ENCODE measurements around the gene ZNF398. TPM values are rescaled to one million over a fixed set of nuclear protein-coding genes. Genes with fewer than 3 reads are reported as not detected.
"Not testable (repeated sequence)": the region's sequence is repeated elsewhere in the genome, so short reads cannot be mapped to it uniquely, and the experiment has no call there.

The ZNF398 gene
- total RNA-seq, 6 donors from 2014 or later: 12.2 to 40.9 (median 29.0) TPM

- 96 to 100% methylated on average over 12 to 19 of the region's 37 CpGs for WGBS, 2 donors
- H3K4me3 ChIP-seq: no peak overlapping the region
- H3K4me1 ChIP-seq: no peaks in the 10 kb centered on the region
- no peaks in the 10 kb centered on the region for H3K9me3 ChIP-seq
- DNase-seq (peak in 1 of 2 donors; percentile 84), ATAC-seq (ENCODE audit: low FRiP score in 2 of 2) (no peak)
- TF ChIP-seq POLR2A (IDR thresholded peaks at IDR 0.05) (no peak), CTCF (IDR thresholded peaks at IDR 0.05) (no peak), EP300 (IDR thresholded peaks at IDR 0.05) (no peak), POLR2AphosphoS5 (IDR thresholded peaks at IDR 0.05) (no peak)
- H3K36me3 ChIP-seq: peaks cover 0 to 66% (median 51%) of the 10 kb centered on the region in 4 donors
- H3K27me3 ChIP-seq: no peaks in the 10 kb centered on the region
- H3K27ac ChIP-seq: no peak overlapping the region
Measured at GRCh38 chr7:149224352-149224751, 77.1 kb downstream of the ZNF398 start.

- Histone ChIP-seq H3K9me3 (no peaks in the 10 kb centered on the region), H3K36me3 (peaks cover 0 to 59% (median 43%) of the 10 kb centered on the region in 4 donors), H3K4me1 (no peaks in the 10 kb centered on the region), H3K27me3 (no peaks in the 10 kb centered on the region), H3K4me3 (no peak overlapping the region), H3K27ac (no peak overlapping the region)
- DNase-seq: peak in 1 of 2 donors; percentile 70
- no peak for ATAC-seq (ENCODE audit: low FRiP score in 2 of 2)
- TF ChIP-seq EP300 (IDR thresholded peaks at IDR 0.05): no peak
- no peak for TF ChIP-seq POLR2AphosphoS5 (IDR thresholded peaks at IDR 0.05)
- TF ChIP-seq POLR2A (IDR thresholded peaks at IDR 0.05): no peak
- no peak for TF ChIP-seq CTCF (IDR thresholded peaks at IDR 0.05)
- WGBS, 2 donors: 97 to 98% methylated on average over 19 of the region's 19 CpGs
Measured at GRCh38 chr7:149225106-149225505, 77.9 kb downstream of the ZNF398 start.

- 95 to 96% methylated on average over 22 of the region's 22 CpGs for WGBS, 2 donors
- TF ChIP-seq EP300 (IDR thresholded peaks at IDR 0.05): no peak
- no peak for TF ChIP-seq CTCF (IDR thresholded peaks at IDR 0.05)
- TF ChIP-seq POLR2A (IDR thresholded peaks at IDR 0.05): no peak
- H3K27ac ChIP-seq: no peak overlapping the region
- H3K4me3 ChIP-seq: no peak overlapping the region
- DNase-seq (peak in 1 of 2 donors; percentile 82), ATAC-seq (ENCODE audit: low FRiP score in 2 of 2) (no peak)
- no peaks in the 10 kb centered on the region for H3K9me3 ChIP-seq
- no peaks in the 10 kb centered on the region for H3K27me3 ChIP-seq
- no peaks in the 10 kb centered on the region for H3K4me1 ChIP-seq
- peaks cover 0 to 53% (median 38%) of the 10 kb centered on the region in 4 donors for H3K36me3 ChIP-seq
Measured at GRCh38 chr7:149225656-149226055, 78.4 kb downstream of the ZNF398 start.

GRCh38 chr7:149226366-149226765 lies 79.1 kb downstream of the ZNF398 start:
- H3K4me1 ChIP-seq; DNase-seq; H3K27ac ChIP-seq; H3K9me3 ChIP-seq; H3K4me3 ChIP-seq; H3K27me3 ChIP-seq; ATAC-seq (ENCODE audit: low FRiP score in 2 of 2): not testable (repeated sequence)
- 95% methylated on average over 17 of the region's 17 CpGs for WGBS, 2 donors
- H3K36me3 ChIP-seq: peaks cover 0 to 46% (median 31%) of the 10 kb centered on the region in 4 donors

GRCh38 chr7:149226840-149227494 lies 79.7 kb downstream of the ZNF398 start:
- H3K4me3 ChIP-seq: no peak overlapping the region
- no peaks in the 10 kb centered on the region for H3K4me1 ChIP-seq
- 73 to 90% methylated on average over 6 of the region's 6 CpGs for WGBS, 2 donors

More at GRCh38 chr7:149226840-149227494, 79.7 kb downstream of the ZNF398 start:
- TF ChIP-seq POLR2A (IDR thresholded peaks at IDR 0.05): no peak
- TF ChIP-seq CTCF (IDR thresholded peaks at IDR 0.05): no peak
- TF ChIP-seq POLR2AphosphoS5 (IDR thresholded peaks at IDR 0.05): no peak
- no peak for TF ChIP-seq EP300 (IDR thresholded peaks at IDR 0.05)
- Histone ChIP-seq H3K9me3 (no peaks in the 10 kb centered on the region), H3K27me3 (no peaks in the 10 kb centered on the region), H3K36me3 (peaks cover 0 to 40% (median 28%) of the 10 kb centered on the region in 4 donors), H3K27ac (no peak overlapping the region)
- DNase-seq: no peak
- ATAC-seq (ENCODE audit: low FRiP score in 2 of 2): no peak
